Gastroesophageal sphincter (tissue), 4 donors: ENCODE results near the gene PTRH1. TPM values are rescaled to one million over a fixed set of nuclear protein-coding genes. Genes with fewer than 3 reads are reported as not detected.

Source experiments
- ATAC-seq: fragments of 150-250 bp; one replicate; pipeline ENCODE4 v1.9.1; 2016; ENCODE audit warnings: mild to moderate bottlenecking, moderate library complexity
- H3K27ac ChIP-seq, 4 donors: fragments of 200-600 bp; sonication (generic) in 3 of 4; 1 replicate in 3 of 4; 2 replicates in 1 of 4; pipeline ENCODE4 v1.5.1; 2016 to 2019
- H3K27me3 ChIP-seq: fragments of 200-600 bp; sonication (generic); one replicate; pipeline ENCODE4 v1.5.1; 2019
- H3K36me3 ChIP-seq, 2 donors: fragments of 200-600 bp; sonication (generic); one replicate each; pipeline ENCODE4 v1.5.1; 2019; ENCODE audit warnings: control low read depth in 1 of 2
- H3K4me1 ChIP-seq, 3 donors: fragments of 200-600 bp; sonication (generic); 1 replicate in 2 of 3; 2 replicates in 1 of 3; pipeline ENCODE4 v1.5.1; 2016 to 2019; ENCODE audit warnings: control low read depth in 2 of 3
- H3K4me3 ChIP-seq, 2 donors: fragments of 200-600 bp; sonication (generic); one replicate each; pipeline ENCODE4 v1.5.1; 2019; ENCODE audit warnings: mild to moderate bottlenecking in 1 of 2, moderate library complexity in 1 of 2
- H3K9me3 ChIP-seq, 3 donors: fragments of 200-600 bp; sonication (generic); one replicate each; pipeline ENCODE4 v1.5.1; 2017 to 2019; ENCODE audit warnings: control low read depth in 2 of 3
- EP300 ChIP-seq: sonication (generic); formaldehyde crosslinking; IDR thresholded peaks from one replicate; pipeline ENCODE4 v1.6.1; 2017; ENCODE audit warnings: antibody characterized with exemption, mild to moderate bottlenecking
- POLR2A ChIP-seq, 2 donors: fragments of 450-650 bp; IDR thresholded peaks; one replicate each; pipeline ENCODE4 v1.6.1; 2017; ENCODE audit warnings: antibody characterized with exemption in 2 of 2, mild to moderate bottlenecking in 2 of 2, moderate library complexity in 1 of 2
- POLR2AphosphoS5 ChIP-seq: sonication (generic); formaldehyde crosslinking; IDR thresholded peaks from one replicate; pipeline ENCODE4 v1.6.1; 2017; ENCODE audit warnings: antibody characterized with exemption
- WGBS, 2 donors: methylation state at CpG; one replicate each; pipeline ENCODE4 v1.1.5; 2018; ENCODE audit warnings: low coverage in 1 of 2; 5-methylcytosine and 5-hydroxymethylcytosine counted together
- total RNA-seq, 4 donors: library from RNA; depleted of rRNA; stranded (reverse); fragments of >200 nt; gene quantifications; one replicate each; pipeline ENCODE4 v1.1.0, GENCODE V29; 2016
- TF ChIP-seq, protein P1 (sequence below), 4 experiments: fragments of 200-600 bp in 2 of 4; fragments of 450-650 bp in 2 of 4; sonication (generic) in 1 of 4; IDR thresholded peaks; one replicate each; pipeline ENCODE4 v1.5.1; 2017 to 2019; ENCODE audit warnings: antibody characterized with exemption in 4 of 4, mild to moderate bottlenecking in 2 of 4, moderate library complexity in 2 of 4

The PTRH1 gene
- total RNA-seq, 4 donors from 2014 or later: 8.7 to 19.3 (median 16.8) TPM

DNA sequence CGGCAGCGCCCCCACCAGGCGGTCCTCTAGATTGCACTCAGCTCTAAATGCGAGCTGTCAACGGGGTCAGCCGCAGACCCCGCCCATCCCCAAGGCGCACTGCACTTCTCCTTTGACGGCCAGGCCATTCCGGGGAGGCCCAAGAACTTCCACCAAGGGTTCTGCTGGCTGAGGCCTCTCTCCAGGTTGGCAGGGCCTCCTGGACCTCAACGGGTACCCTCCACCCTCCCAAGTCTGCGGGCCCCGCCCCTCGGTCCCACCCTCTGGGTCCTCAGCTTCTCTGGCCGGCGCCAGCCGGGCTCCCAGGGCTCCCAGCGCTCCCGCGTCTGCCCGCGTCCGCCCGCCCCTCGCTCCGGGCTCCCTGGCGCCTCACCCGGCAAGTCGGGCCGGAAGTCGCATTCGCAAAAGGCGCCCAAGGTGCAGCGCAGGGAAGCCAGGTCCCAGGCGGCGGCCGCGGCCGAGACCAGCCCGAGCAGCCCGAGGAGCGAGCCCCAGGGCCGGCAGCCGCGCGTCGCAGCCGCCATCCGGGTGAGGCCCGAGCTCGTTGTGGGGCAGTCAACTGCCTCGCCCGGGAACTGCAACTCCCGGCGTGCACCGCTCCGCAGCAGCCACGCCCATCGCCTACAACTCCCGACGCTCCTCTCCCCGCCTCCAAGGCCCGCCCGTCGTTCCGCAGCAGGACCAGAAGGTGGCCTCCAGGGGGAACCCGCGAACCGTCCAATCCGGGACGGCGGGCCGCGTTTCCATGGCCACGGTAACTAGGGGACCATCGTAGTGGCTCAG, 19.5 kb upstream of the PTRH1 start, which contains the start of gene TOR2A:
TOR2A (minus strand) TSS at position 548 of the 783 bp plus-strand sequence; CDS start at position 524, 24 bp downstream.
- peaks cover 0 to 24% (median 8%) of the 10 kb centered on the region in 3 donors for H3K4me1 ChIP-seq
- TF ChIP-seq POLR2AphosphoS5 (peak; percentile 50), EP300 (no peak), POLR2A (IDR thresholded peaks at IDR 0.05) (peak; percentile 91)
- TF ChIP-seq, protein P1, sequence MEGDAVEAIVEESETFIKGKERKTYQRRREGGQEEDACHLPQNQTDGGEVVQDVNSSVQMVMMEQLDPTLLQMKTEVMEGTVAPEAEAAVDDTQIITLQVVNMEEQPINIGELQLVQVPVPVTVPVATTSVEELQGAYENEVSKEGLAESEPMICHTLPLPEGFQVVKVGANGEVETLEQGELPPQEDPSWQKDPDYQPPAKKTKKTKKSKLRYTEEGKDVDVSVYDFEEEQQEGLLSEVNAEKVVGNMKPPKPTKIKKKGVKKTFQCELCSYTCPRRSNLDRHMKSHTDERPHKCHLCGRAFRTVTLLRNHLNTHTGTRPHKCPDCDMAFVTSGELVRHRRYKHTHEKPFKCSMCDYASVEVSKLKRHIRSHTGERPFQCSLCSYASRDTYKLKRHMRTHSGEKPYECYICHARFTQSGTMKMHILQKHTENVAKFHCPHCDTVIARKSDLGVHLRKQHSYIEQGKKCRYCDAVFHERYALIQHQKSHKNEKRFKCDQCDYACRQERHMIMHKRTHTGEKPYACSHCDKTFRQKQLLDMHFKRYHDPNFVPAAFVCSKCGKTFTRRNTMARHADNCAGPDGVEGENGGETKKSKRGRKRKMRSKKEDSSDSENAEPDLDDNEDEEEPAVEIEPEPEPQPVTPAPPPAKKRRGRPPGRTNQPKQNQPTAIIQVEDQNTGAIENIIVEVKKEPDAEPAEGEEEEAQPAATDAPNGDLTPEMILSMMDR (IDR thresholded peaks at IDR 0.05): peak in 3 of 4 experiments; percentile 94 to 98 (median 98)
- WGBS, 2 donors: 0% methylated on average over 4 of the region's 76 CpGs; no CpG with 5 or more reads in 1 of the 2 donors
- peaks cover 11% of the 10 kb centered on the region for H3K27me3 ChIP-seq
- H3K9me3 ChIP-seq: no peaks in the 10 kb centered on the region
- H3K4me3 ChIP-seq: peak within 1 kb of the TSS; percentile 76 to 84
- peak within 1 kb of the TSS; percentile 88 to 98 (median 94) for H3K27ac ChIP-seq
- peak; percentile 95 for ATAC-seq
- H3K36me3 ChIP-seq: peaks cover 0 to 41% of the 10 kb centered on the region in 2 donors

DNA sequence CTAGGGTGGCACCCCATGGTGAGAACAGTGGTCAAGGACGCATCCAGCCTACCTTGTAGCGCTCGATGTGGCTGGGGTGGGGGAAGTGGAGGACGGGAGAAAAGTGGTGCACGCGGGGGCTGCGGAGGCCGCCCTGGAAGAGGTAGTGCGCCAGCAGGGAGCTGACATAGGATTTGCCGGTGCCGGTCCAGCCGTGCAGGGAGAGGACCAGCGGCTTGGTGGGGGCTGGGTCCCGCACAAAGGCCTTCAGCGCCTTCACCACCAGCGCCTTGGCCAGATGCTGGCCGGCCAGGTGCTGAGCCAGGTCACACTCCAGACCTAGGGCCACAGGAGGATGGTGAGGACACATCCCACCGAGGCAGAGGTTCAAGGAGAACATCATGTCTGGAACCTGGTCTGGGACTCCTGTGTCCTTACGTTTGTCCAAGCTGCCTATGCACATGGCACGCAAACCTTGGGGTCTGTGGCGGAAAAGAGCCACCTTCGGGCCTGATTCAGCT, 18.8 kb upstream of the PTRH1 start:
- Histone ChIP-seq H3K9me3 (no peaks in the 10 kb centered on the region), H3K4me1 (peaks cover 0 to 21% (median 8%) of the 10 kb centered on the region in 3 donors), H3K27ac (peak overlapping the region; percentile 88 to 98 (median 94)), H3K27me3 (peaks cover 5% of the 10 kb centered on the region), H3K36me3 (peaks cover 0 to 35% of the 10 kb centered on the region in 2 donors), H3K4me3 (peak overlapping the region; percentile 76 to 84)
- TF ChIP-seq, protein P1 (IDR thresholded peaks at IDR 0.05): no peak
- TF ChIP-seq EP300 (no peak), POLR2A (IDR thresholded peaks at IDR 0.05) (no peak), POLR2AphosphoS5 (no peak)
- WGBS, 2 donors: no CpG with 5 or more reads among the region's 22 CpGs
- no peak for ATAC-seq

DNA sequence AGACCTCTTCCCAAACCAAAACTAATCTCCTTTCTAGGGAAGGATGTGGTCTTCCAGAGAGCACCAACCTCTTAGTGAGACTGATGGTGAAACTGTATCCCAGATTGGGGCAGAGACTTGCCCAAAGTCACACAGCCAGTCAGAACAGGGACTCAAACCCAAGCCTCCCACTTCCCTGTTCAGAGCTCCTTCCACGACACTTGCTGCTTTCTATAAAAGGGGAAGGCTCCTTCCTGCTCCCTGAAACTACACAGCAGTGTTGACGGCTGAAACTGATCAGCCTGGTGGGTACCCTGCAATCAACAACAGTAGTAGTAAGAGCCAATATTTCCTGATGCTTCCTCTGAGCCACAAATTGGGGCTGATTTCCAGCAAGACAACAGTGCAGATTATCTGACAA, 18.2 kb upstream of the PTRH1 start:
- no peak overlapping the region for H3K4me3 ChIP-seq
- H3K4me1 ChIP-seq: peaks cover 0 to 21% (median 8%) of the 10 kb centered on the region in 3 donors
- WGBS, 2 donors: 63% methylated on average over 2 of the region's 2 CpGs; no CpG with 5 or more reads in 1 of the 2 donors
- no peak for ATAC-seq
- no peak overlapping the region for H3K27ac ChIP-seq
- H3K36me3 ChIP-seq: peaks cover 0 to 33% of the 10 kb centered on the region in 2 donors
- no peak for TF ChIP-seq POLR2AphosphoS5
- TF ChIP-seq EP300: no peak
- no peak for TF ChIP-seq POLR2A (IDR thresholded peaks at IDR 0.05)
- TF ChIP-seq, protein P1 (IDR thresholded peaks at IDR 0.05): no peak
- H3K27me3 ChIP-seq: peaks cover 4% of the 10 kb centered on the region
- no peaks in the 10 kb centered on the region for H3K9me3 ChIP-seq

DNA sequence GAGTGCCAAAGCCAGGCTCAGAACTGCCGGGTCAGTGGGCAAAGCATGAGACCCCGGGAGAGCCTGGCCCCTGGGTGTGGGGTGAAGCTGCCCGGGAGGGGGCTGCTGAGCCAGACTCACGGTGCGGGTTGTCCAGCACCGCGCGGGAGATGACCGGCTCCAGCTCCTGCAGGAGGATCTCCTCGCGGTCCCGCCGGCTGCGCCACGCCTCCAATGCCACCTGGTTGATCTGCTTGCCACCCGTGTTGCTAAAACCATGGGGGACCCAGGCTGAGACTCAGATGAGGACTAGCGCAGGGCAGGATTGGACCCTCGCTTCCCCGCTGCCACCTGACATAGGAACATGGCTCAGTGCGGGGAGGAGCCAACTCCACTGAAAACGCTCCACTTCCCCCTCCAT, 17.0 kb upstream of the PTRH1 start:
- WGBS, 2 donors: 80% methylated on average over 1 of the region's 21 CpGs; no CpG with 5 or more reads in 1 of the 2 donors

More for the DNA sequence above, 17.0 kb upstream of the PTRH1 start:
- no peak for ATAC-seq
- H3K4me1 ChIP-seq: peaks cover 0 to 21% (median 8%) of the 10 kb centered on the region in 3 donors
- H3K27ac ChIP-seq: no peak overlapping the region
- H3K9me3 ChIP-seq: no peaks in the 10 kb centered on the region
- TF ChIP-seq POLR2AphosphoS5 (no peak), POLR2A (IDR thresholded peaks at IDR 0.05) (no peak), EP300 (no peak)
- TF ChIP-seq, protein P1 (IDR thresholded peaks at IDR 0.05): no peak
- H3K36me3 ChIP-seq: peaks cover 0 to 33% of the 10 kb centered on the region in 2 donors
- H3K27me3 ChIP-seq: no peaks in the 10 kb centered on the region
- no peak overlapping the region for H3K4me3 ChIP-seq
